ENCODE data around the gene LARGE2. TPM values are rescaled to one million over a fixed set of nuclear protein-coding genes. Genes with fewer than 3 reads are reported as not detected.
A peak's percentile ranks its signal among the peaks of the same experiment; 100 is the strongest.

Gene LARGE2
- total RNA-seq, 2 donors from 2014 or later: 12.2 to 14.5 TPM

DNA sequence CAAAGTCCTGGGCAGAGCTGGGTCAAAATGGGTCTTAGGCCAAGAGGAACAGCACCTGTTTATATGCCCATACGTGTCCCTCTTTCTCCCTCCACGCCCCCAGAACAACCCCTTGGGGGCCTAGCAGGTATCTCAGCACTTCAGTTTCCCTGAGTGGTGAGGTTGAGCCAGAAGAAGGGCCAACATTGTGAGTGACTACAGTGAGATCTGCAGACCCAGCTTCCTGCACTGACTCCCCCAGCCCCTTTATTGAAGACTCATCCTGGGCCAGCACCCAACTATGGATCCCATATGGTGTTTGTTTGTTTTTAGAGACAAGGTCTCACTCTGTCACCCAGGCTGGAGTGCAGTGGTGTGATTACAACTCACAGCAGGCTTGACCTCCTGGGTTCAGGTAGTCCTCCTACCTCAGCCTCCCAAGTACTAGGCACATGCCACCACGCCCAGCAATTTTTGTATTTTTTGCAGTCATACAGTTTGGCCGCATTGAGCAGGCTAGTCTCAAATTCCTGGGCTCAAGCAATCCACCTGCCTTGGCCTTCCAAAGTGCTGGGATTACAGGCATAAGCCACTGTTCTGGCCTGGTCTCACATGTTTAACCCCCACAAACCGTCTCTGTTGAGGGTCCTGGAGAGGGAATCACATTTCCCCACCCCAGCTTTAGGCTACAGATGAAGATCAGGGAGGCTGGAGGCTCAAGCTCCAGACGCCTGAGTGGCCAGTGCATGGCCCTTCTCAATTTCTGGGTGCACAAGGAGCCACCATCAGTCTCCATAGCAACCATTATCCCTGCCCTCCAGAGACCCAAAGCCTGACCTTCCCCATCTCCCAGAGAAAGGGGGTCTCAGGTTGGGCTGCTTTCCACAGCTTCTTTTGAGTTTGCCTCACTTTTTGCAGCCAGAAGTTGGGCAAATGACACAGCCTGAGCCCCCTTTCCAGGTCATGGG is 1.7 kb upstream of the LARGE2 start:
- 76 to 83% methylated on average over 6 of the region's 6 CpGs for WGBS, 2 donors
- no peak for ATAC-seq

GRCh38 chr11:45921561-45922424 is 663 bp upstream of the LARGE2 start:
- TF ChIP-seq CTCF (IDR thresholded peaks at IDR 0.05): peak in 3 of 7 experiments; percentile 22 to 25 (median 23)
- peak; percentile 87 to 93 (median 91) for TF ChIP-seq POLR2A (IDR thresholded peaks at IDR 0.05)
- DNase-seq: peak; percentile 91 to 97 (median 96)
- WGBS, 2 donors: 10 to 12% methylated on average over 22 to 54 of the region's 54 CpGs
- peak overlapping the region; percentile 9 to 57 for H3K4me3 ChIP-seq
- no peaks in the 10 kb centered on the region for H3K9me3 ChIP-seq
- H3K4me1 ChIP-seq: peaks cover 49% of the 10 kb centered on the region
- peak overlapping the region; percentile 90 to 97 (median 96) for H3K27ac ChIP-seq
- no peaks in the 10 kb centered on the region for H3K27me3 ChIP-seq
- intact Hi-C loops (cut with DNase I): no loop called here
- peak; percentile 67 for ATAC-seq
- H3K36me3 ChIP-seq (replicated peaks in 1 of 2; ENCODE audit: insufficient read depth in 1 of 2, low read depth in 2 of 2): no peaks in the 10 kb centered on the region

More for the DNA sequence above, 1.7 kb upstream of the LARGE2 start:
- Histone ChIP-seq H3K9me3 (no peaks in the 10 kb centered on the region), H3K36me3 (replicated peaks in 1 of 2; ENCODE audit: insufficient read depth in 1 of 2, low read depth in 2 of 2) (no peaks in the 10 kb centered on the region), H3K27me3 (no peaks in the 10 kb centered on the region), H3K4me1 (peaks cover 59% of the 10 kb centered on the region), H3K4me3 (no peak overlapping the region), H3K27ac (peak overlapping the region; percentile 90 to 97 (median 96))
- intact Hi-C loops (cut with DNase I): no loop called here
- DNase-seq: peak in 2 of 4 donors; percentile 2 to 10
- TF ChIP-seq POLR2A (IDR thresholded peaks at IDR 0.05) (no peak), CTCF (IDR thresholded peaks at IDR 0.05) (no peak)

DNA sequence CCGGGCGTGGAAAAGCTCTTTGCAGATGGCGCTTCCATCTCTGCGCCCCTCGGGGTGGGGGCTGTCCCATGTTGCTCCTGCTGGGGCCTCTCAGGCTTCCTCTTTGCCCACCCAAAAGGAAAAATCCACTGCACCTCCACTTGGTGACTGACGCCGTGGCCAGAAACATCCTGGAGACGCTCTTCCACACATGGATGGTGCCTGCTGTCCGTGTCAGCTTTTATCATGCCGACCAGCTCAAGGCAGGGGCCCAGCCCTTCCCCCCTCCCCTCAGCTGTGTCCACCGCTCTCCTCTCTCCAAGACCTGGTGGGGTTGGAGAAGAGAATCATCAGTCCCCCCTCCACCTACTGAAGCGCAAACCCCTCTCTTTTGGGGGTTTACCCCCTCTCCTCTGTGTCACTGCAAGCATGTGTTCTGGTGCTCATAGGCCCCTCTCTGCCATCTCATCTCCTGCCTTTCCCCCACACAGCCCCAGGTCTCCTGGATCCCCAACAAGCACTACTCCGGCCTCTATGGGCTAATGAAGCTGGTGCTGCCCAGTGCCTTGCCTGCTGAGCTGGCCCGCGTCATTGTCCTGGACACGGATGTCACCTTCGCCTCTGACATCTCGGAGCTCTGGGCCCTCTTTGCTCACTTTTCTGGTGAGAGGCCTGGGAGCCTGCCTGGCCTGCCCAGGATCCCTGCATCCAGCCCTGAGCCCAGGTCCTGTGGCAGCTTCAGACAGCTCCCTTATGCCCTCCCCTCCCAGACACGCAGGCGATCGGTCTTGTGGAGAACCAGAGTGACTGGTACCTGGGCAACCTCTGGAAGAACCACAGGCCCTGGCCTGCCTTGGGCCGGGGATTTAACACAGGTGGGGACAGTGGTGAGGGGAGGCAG is 1.8 kb downstream of the LARGE2 start:
- intact Hi-C loops (cut with DNase I): no loop called here
- no peak for ATAC-seq

More for the DNA sequence above, 1.8 kb downstream of the LARGE2 start:
- H3K36me3 ChIP-seq (replicated peaks in 1 of 2; ENCODE audit: insufficient read depth in 1 of 2, low read depth in 2 of 2): peaks cover 0 to 5% of the 10 kb centered on the region in 2 donors
- H3K27me3 ChIP-seq: no peaks in the 10 kb centered on the region
- TF ChIP-seq CTCF (IDR thresholded peaks at IDR 0.05) (no peak), POLR2A (IDR thresholded peaks at IDR 0.05) (no peak)
- no peak overlapping the region for H3K4me3 ChIP-seq
- WGBS, 2 donors: 86 to 93% methylated on average over 21 to 22 of the region's 22 CpGs
- peak in 2 of 4 donors; percentile 11 to 22 for DNase-seq
- no peaks in the 10 kb centered on the region for H3K9me3 ChIP-seq
- no peak overlapping the region for H3K27ac ChIP-seq
- H3K4me1 ChIP-seq: peaks cover 35% of the 10 kb centered on the region
